NCI-H1694 (cell line): ENCODE results near the gene MKS1.

Experiments
- DNase-seq: peaks from one replicate; lab custom pipeline; 2025; lab: John Stamatoyannopoulos, UW

Gene MKS1

DNA sequence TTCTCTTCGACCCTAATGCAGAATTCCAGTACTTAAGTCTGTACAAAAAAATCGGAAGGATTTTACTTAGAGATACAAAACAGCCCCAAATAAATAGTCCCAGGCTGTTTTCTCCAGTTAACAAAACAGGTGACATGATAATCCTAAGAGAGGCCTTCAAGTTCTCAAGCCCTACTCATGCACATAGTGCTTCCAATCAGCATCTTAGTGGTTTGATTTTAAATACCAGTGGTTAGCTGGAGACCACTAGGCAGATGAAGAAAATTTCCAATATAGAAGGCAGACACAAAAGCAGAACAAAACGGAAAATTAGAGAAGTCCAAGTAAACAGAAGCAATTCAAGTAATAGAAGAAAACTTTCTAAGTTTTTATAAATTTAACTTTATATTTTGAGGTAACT is 57.5 kb downstream of the MKS1 start:
- DNase-seq = no peak

DNA sequence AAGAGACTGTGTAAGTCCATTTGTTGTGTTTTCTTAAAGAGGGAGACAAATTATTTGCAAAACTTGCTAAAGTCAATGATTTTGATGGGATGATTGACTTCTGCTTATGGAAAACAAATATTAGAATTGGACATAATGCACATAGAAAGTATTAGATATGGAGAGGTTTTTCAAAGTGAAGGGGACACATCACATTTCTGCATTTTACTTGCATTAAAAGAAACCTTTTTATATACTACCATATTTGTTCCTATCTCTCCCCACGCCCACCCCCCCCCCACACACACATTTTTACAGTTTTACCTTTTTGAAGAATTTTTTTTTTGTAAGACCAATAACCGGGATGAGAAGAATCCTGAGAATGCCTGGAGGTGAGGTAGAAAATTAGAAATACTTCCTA is 60.9 kb downstream of the MKS1 start:
- no peak for DNase-seq

DNA sequence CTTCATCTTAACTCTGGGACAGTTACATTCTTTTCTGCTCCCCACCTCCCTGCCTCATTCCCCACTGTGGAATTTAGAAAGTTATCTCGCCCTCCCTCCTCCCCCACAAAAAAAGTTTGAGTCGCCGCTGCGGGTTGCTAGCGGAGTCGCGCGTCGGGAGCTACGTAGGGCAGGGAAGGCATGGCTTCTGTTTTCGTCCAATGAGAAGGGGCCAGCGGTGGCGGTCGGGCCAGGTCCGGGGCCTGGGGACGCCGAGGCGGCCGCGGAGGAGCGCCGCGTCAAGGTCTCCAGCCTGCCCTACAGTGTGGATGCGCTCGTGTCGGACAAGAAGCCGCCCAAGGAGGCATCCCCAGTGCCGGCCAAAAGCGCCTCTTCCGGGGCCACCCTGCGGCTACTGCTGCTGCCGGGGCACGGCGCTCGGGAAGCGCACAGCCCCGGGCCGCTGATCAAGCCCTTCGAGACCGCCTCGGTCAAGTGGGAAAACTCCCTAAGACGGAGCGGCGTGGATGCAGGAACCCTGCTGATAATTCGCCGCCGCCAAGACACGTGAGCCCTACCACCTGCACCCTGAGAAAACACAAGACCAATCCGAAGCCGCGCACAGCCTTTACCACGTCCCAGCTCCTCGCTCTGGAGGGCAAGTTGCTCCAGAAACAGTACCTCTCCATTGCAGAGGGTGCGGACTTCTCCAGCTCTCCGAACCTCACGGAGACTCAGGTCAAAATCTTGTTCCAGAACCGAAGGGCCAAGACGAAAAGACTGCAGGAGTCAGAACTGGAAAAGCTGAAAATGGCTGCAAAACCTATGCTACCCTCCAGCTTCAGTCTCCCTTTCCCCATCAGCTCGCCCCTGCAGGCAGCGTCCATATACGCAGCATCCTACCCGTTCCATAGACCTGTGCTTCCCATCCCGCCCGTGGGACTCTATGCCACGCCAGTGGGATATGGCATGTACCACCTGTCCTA is 61.9 kb downstream of the MKS1 start:
- DNase-seq = no peak
